IMR-90 (cell line): Measurements from ENCODE around the gene C12orf60. TPM values are rescaled to one million over a fixed set of nuclear protein-coding genes. Genes with fewer than 3 reads are reported as not detected.

Source experiments
- ATAC-seq: fragments of 200-7000 bp; cut with Tn5 transposase; 2 replicates; pipeline ENCODE4 v1.9.1; 2020; ENCODE audit warnings: low read depth, mild to moderate bottlenecking, moderate library complexity
- BruUV-seq: library from RNA; stranded (reverse); fragments of 400-500 nt; replicated peaks from 2 replicates; lab custom pipeline; 2021; lab: Mats Ljungman, UMichigan
- CTCF ChIA-PET: fragments of 300-600 bp; formaldehyde crosslinking; extraction: SDS; loops from one replicate; lab custom pipeline; 2021; ENCODE audit warnings: antibody characterized with exemption; lab: Yijun Ruan, JAX
- POLR2A ChIA-PET: fragments of 300-600 bp; sonication (Branson Sonifier 250); formaldehyde crosslinking; loops from one replicate; lab custom pipeline; 2022; ENCODE audit warnings: antibody characterized with exemption; ENCODE audit not compliant: unreplicated experiment; lab: Charles Lee
- DNase-seq: peaks from one replicate; pipeline ENCODE4 v3.0.0; 2013
- H2AFZ ChIP-seq: replicated peaks from 2 replicates; pipeline ENCODE3; 2013; ENCODE audit warnings: low read length, mild to moderate bottlenecking; ENCODE audit not compliant: poor library complexity
- H2AK5ac ChIP-seq: 2 replicates; pipeline ENCODE4 v1.6.1; 2013; ENCODE audit warnings: low read depth, low read length, inconsistent platforms
- H2AK9ac ChIP-seq: replicated peaks from 2 replicates; pipeline ENCODE3; 2013; ENCODE audit warnings: mild to moderate bottlenecking, low read depth, low read length, moderate library complexity; ENCODE audit not compliant: poor library complexity
- H2BK120ac ChIP-seq: 2 replicates; pipeline ENCODE4 v1.6.1; 2013; ENCODE audit warnings: low read depth, low read length, inconsistent platforms
- H2BK15ac ChIP-seq: 3 replicates; pipeline ENCODE4 v1.6.1; 2013; ENCODE audit warnings: low read depth, low read length, inconsistent platforms
- H2BK20ac ChIP-seq: 2 replicates; pipeline ENCODE4 v1.6.1; 2013; ENCODE audit warnings: low read depth, mild to moderate bottlenecking, inconsistent platforms, low read length, moderate library complexity
- H2BK5ac ChIP-seq: 2 replicates; pipeline ENCODE4 v1.6.1; 2013; ENCODE audit warnings: mild to moderate bottlenecking, low read depth, low read length, inconsistent platforms; ENCODE audit not compliant: poor library complexity, severe bottlenecking
- H3K14ac ChIP-seq: replicated peaks from 2 replicates; pipeline ENCODE4 v1.6.1; 2013; ENCODE audit warnings: low read depth, low read length, inconsistent platforms
- H3K18ac ChIP-seq: 2 replicates; pipeline ENCODE4 v1.6.1; 2013; ENCODE audit warnings: low read depth, low read length, control low read depth
- H3K23ac ChIP-seq: 2 replicates; pipeline ENCODE4 v1.6.1; 2013; ENCODE audit warnings: low read depth, low read length, inconsistent platforms
- H3K27ac ChIP-seq: 2 replicates; pipeline ENCODE4 v1.5.1; 2013; ENCODE audit warnings: mild to moderate bottlenecking, control low read depth, low read length; ENCODE audit not compliant: insufficient read depth
- H3K27me3 ChIP-seq: 2 replicates; pipeline ENCODE4 v1.6.1; 2013; ENCODE audit warnings: low read length; ENCODE audit not compliant: control insufficient read depth, insufficient read depth
- H3K36me3 ChIP-seq: 2 replicates; pipeline ENCODE4 v1.6.1; 2013; ENCODE audit warnings: low read length, mixed read lengths; ENCODE audit not compliant: control insufficient read depth, insufficient read depth
- H3K4ac ChIP-seq: 2 replicates; pipeline ENCODE4 v1.6.1; 2013; ENCODE audit warnings: low read depth, low read length, inconsistent platforms
- H3K4me1 ChIP-seq: 2 replicates; pipeline ENCODE4 v1.6.1; 2013; ENCODE audit warnings: low read length, mixed read lengths; ENCODE audit not compliant: control insufficient read depth, insufficient read depth
- H3K4me2 ChIP-seq: 2 replicates; pipeline ENCODE4 v1.6.1; 2013; ENCODE audit warnings: low read depth, mild to moderate bottlenecking, control low read depth, low read length, moderate library complexity
- H3K4me3 ChIP-seq: 2 replicates; pipeline ENCODE4 v1.5.1; 2013; ENCODE audit warnings: low read depth, mild to moderate bottlenecking, control low read depth, low read length, moderate library complexity; ENCODE audit not compliant: insufficient read depth
- H3K56ac ChIP-seq: 2 replicates; pipeline ENCODE4 v1.6.1; 2013; ENCODE audit warnings: low read length, inconsistent platforms; ENCODE audit not compliant: insufficient read depth; ENCODE audit errors: extremely low read depth
- H3K79me1 ChIP-seq, 2 experiments: 2 replicates each; pipeline ENCODE4 v1.6.1; 2013; ENCODE audit warnings: low read length in 2 of 2, inconsistent platforms in 1 of 2, low read depth in 1 of 2
- H3K9ac ChIP-seq: 2 replicates; pipeline ENCODE4 v1.6.1; 2013; ENCODE audit warnings: low read depth, low read length, control low read depth
- H3K9me1 ChIP-seq: 2 replicates; pipeline ENCODE4 v1.6.1; 2013; ENCODE audit warnings: low read length, inconsistent platforms; ENCODE audit not compliant: insufficient read depth
- H3K9me3 ChIP-seq: 2 replicates; pipeline ENCODE4 v1.6.1; 2013; ENCODE audit warnings: low read length; ENCODE audit not compliant: control insufficient read depth, insufficient read depth
- H4K20me1 ChIP-seq: 2 replicates; pipeline ENCODE4 v1.6.1; 2013; ENCODE audit warnings: low read length, inconsistent platforms; ENCODE audit not compliant: insufficient read depth
- H4K5ac ChIP-seq: 2 replicates; pipeline ENCODE4 v1.6.1; 2013; ENCODE audit warnings: mild to moderate bottlenecking, low read depth, low read length, control low read depth
- H4K8ac ChIP-seq, 2 experiments: 2 replicates each; pipeline ENCODE4 v1.6.1; 2013; ENCODE audit warnings: low read depth in 2 of 2, low read length in 2 of 2, control low read depth in 1 of 2, inconsistent platforms in 1 of 2
- H4K91ac ChIP-seq: 2 replicates; pipeline ENCODE4 v1.6.1; 2013; ENCODE audit warnings: low read depth, low read length, inconsistent platforms; ENCODE audit not compliant: insufficient read depth
- BHLHE40 ChIP-seq: fragments of 150-350 bp; IDR thresholded peaks from 2 replicates; pipeline ENCODE4 v1.6.1; 2016; ENCODE audit warnings: mild to moderate bottlenecking, low read depth, low read length
- CEBPB ChIP-seq: IDR thresholded peaks from 2 replicates; pipeline ENCODE4 v1.6.1; 2012; ENCODE audit warnings: low read depth, low read length, improper control_type of control experiment
- CHD1 ChIP-seq: IDR thresholded peaks from 2 replicates; pipeline ENCODE4 v1.6.1; 2012; ENCODE audit warnings: low read depth, low read length, improper control_type of control experiment
- CTCF ChIP-seq: conservative IDR thresholded peaks from 2 replicates; pipeline ENCODE4 v1.5.1; 2012; ENCODE audit warnings: mild to moderate bottlenecking, low read depth, low read length, improper control_type of control experiment
- ELK1 ChIP-seq: fragments of 150-350 bp; IDR thresholded peaks from 2 replicates; pipeline ENCODE4 v1.6.1; 2016; ENCODE audit warnings: low read depth, mild to moderate bottlenecking, low read length, moderate library complexity, borderline replicate concordance
- FOS ChIP-seq: fragments of 150-350 bp; IDR thresholded peaks from 2 replicates; pipeline ENCODE4 v1.6.1; 2016; ENCODE audit warnings: low read depth, low read length
- MAFK ChIP-seq: IDR thresholded peaks from 2 replicates; pipeline ENCODE4 v1.6.1; 2012; ENCODE audit warnings: low read depth, low read length, improper control_type of control experiment
- MAZ ChIP-seq: IDR thresholded peaks from 2 replicates; pipeline ENCODE4 v1.6.1; 2012; ENCODE audit warnings: low read depth, mild to moderate bottlenecking, low read length, improper control_type of control experiment, moderate library complexity, borderline replicate concordance
- MXI1 ChIP-seq: IDR thresholded peaks from 2 replicates; pipeline ENCODE4 v1.6.1; 2012; ENCODE audit warnings: low read depth, mild to moderate bottlenecking, low read length, moderate library complexity, borderline replicate concordance
- NFE2L2 ChIP-seq: fragments of 150-350 bp; IDR thresholded peaks from 2 replicates; pipeline ENCODE4 v1.6.1; 2016; ENCODE audit warnings: low read depth, mild to moderate bottlenecking, low read length
- POLR2A ChIP-seq: IDR thresholded peaks from 2 replicates; pipeline ENCODE4 v1.6.1; 2012; ENCODE audit warnings: mild to moderate bottlenecking, low read depth, low read length
- RAD21 ChIP-seq: IDR thresholded peaks from 2 replicates; pipeline ENCODE4 v1.6.1; 2012; ENCODE audit warnings: low read length, improper control_type of control experiment
- RCOR1 ChIP-seq: IDR thresholded peaks from 2 replicates; pipeline ENCODE4 v1.6.1; 2012; ENCODE audit warnings: mild to moderate bottlenecking, low read length, improper control_type of control experiment; ENCODE audit not compliant: insufficient replicate concordance
- RFX5 ChIP-seq: IDR thresholded peaks from 2 replicates; pipeline ENCODE4 v1.8.0; 2012; ENCODE audit warnings: low read depth, mild to moderate bottlenecking, low read length, moderate library complexity
- SMC3 ChIP-seq: fragments of 150-350 bp; IDR thresholded peaks from 2 replicates; pipeline ENCODE4 v1.6.1; 2016; ENCODE audit warnings: low read depth, mild to moderate bottlenecking, antibody characterized with exemption, low read length, moderate library complexity
- USF2 ChIP-seq: fragments of 150-350 bp; IDR thresholded peaks from 2 replicates; pipeline ENCODE4 v1.6.1; 2017; ENCODE audit warnings: mild to moderate bottlenecking, antibody characterized with exemption, low read length, low read depth
- WGBS, 2 experiments: methylation state at CpG; one replicate each; pipeline versions ENCODE4 v1.1.5 to v1.1.7; 2013; ENCODE audit warnings: missing lambda C conversion rate in 2 of 2; ENCODE audit not compliant: insufficient read length in 1 of 2; ENCODE audit errors: extremely low coverage in 2 of 2; 5-methylcytosine and 5-hydroxymethylcytosine counted together
- dilution Hi-C: fragments of 300-500 bp; cut with HindIII; formaldehyde crosslinking; loops from one replicate; pipeline ENCODE4 v1.14.3; 2018; ENCODE audit warnings: low sequenced_read_pairs; ENCODE audit not compliant: unreplicated experiment
- in situ Hi-C: fragments of 300-500 bp; cut with MboI; formaldehyde crosslinking; loops from 3 replicates; pipeline ENCODE4 v1.14.3; 2019; ENCODE audit warnings: low sequenced_read_pairs, inconsistent platforms, mixed read lengths
- intact Hi-C: fragments of 100-400 bp; cut with micrococcal nuclease; formaldehyde crosslinking; loops from 2 replicates; pipeline ENCODE4 v1.10.0; 2022
- polyA plus RNA-seq, 3 experiments: library from polyadenylated mRNA; depleted of rRNA; stranded (reverse); fragments of >200 nt; gene quantifications; 2 replicates each; pipeline ENCODE4 v1.2.3, GENCODE V29; 2012; ENCODE audit warnings: low replicate concordance in 1 of 3
- total RNA-seq: library from RNA; depleted of rRNA; stranded (reverse); fragments of >200 nt; gene quantifications from 2 replicates; pipeline ENCODE4 v1.2.3, GENCODE V29; 2012

C12orf60 gene
- total and polyA plus RNA-seq, 2 of the 4 experiments (the other 2 are of a cell fraction) = 1.1 TPM

- peak; percentile 73 for DNase-seq
- WGBS, 2 experiments = no CpG with 5 or more reads among the region's 1 CpG
- Histone ChIP-seq H2BK15ac (no peak overlapping the region), H3K79me1 (peaks cover 3 to 30% of the 10 kb centered on the region in 2 experiments; a peak in 2 of 4 replicates), H2BK20ac (no peak overlapping the region), H3K36me3 (no peaks in the 10 kb centered on the region), H4K20me1 (no peaks in the 10 kb centered on the region), H3K9ac (no peak overlapping the region; the same call in 1 of the 2 replicates), H3K4ac (no peak overlapping the region), H3K27ac (peak overlapping the region; percentile 32; the same call in 1 of the 2 replicates), H4K5ac (no peak overlapping the region), H3K23ac (peak overlapping the region; percentile 85; the same call in 1 of the 2 replicates), H3K56ac (peak overlapping the region; percentile 65; the same call in 1 of the 2 replicates), H3K14ac (no peak overlapping the region; the same call in 1 of the 2 replicates), H2AK9ac (no peak overlapping the region), H3K27me3 (no peaks in the 10 kb centered on the region), H3K9me3 (no peaks in the 10 kb centered on the region; the same call in 1 of the 2 replicates), H2AFZ (no peak overlapping the region), H2AK5ac (no peak overlapping the region), H3K4me1 (peaks cover 6% of the 10 kb centered on the region), H4K91ac (no peak overlapping the region), H3K4me3 (peak overlapping the region; percentile 92; the same call in 1 of the 2 replicates), H2BK5ac (peak overlapping the region; percentile 86), H3K18ac (no peak overlapping the region; the same call in 1 of the 2 replicates), H3K4me2 (peak overlapping the region; percentile 76), H2BK120ac (no peak overlapping the region), H4K8ac (peak overlapping the region in 1 of 2 experiments; percentile 85; a peak in 1 of 4 replicates), H3K9me1 (peaks cover 6% of the 10 kb centered on the region; the same call in 1 of the 2 replicates)
- intact Hi-C loops = loop anchor here (2.0 to 10.0 kb wide), 3 partner anchors 61 to 1569 kb away; partner anchors contain the start of gene MGST1
- in situ Hi-C loops = loop anchor here (25.0 kb wide), 2 partner anchors 388 to 1112 kb away; partner anchors contain the start of gene STRAP
- no peak; the same call in 1 of the 2 replicates for TF ChIP-seq CEBPB
- TF ChIP-seq MAZ = no peak
- TF ChIP-seq CTCF = no peak
- TF ChIP-seq BHLHE40 = no peak
- no peak for TF ChIP-seq RCOR1
- TF ChIP-seq SMC3 = no peak
- no peak for TF ChIP-seq NFE2L2
- TF ChIP-seq RAD21 = no peak
- no peak for TF ChIP-seq POLR2A
- TF ChIP-seq ELK1 = no peak
- TF ChIP-seq USF2 = no peak
- TF ChIP-seq RFX5 = no peak
- no peak for TF ChIP-seq MAFK
- no peak for TF ChIP-seq MXI1
- no peak for TF ChIP-seq CHD1
- no peak for TF ChIP-seq FOS
- POLR2A ChIA-PET = interaction anchor here (0.5 kb wide), 1 partner anchor 1022 kb away, joined by 4 read pairs; no protein-coding TSS in a partner anchor
- dilution Hi-C loops = no loop called here
- ATAC-seq = no peak
- CTCF ChIA-PET = no interaction called here
- BruUV-seq = no TSS peak
Observed at GRCh38 chr12:14775636-14775980, 27.9 kb upstream of the C12orf60 start.
